Keratinocyte (primary cell): ENCODE measurements around the gene MGAT1. TPM values are rescaled to one million over a fixed set of nuclear protein-coding genes. Genes with fewer than 3 reads are reported as not detected.
A peak's percentile ranks its signal among the peaks of the same experiment; 100 is the strongest.

ENCODE experiments used
- DNase-seq: peaks from one replicate; pipeline ENCODE4 v3.0.0-alpha.2; 2011; ENCODE audit warnings: low read depth, missing footprints, low spot score
- FAIRE-seq: peaks from 2 replicates; lab custom pipeline; 2011; peaks lifted over from hg19 to GRCh38; lab: Jason Lieb, UNC
- H2AFZ ChIP-seq: 2 replicates; pipeline ENCODE4 v1.6.0; 2012; ENCODE audit warnings: low read length, control low read depth, inconsistent platforms; ENCODE audit not compliant: control insufficient read depth
- H3K27ac ChIP-seq: 2 replicates; pipeline ENCODE4 v1.5.1; 2011; ENCODE audit warnings: low read length; ENCODE audit not compliant: control insufficient read depth, insufficient read depth
- H3K27me3 ChIP-seq: 3 replicates; pipeline ENCODE4 v1.6.0; 2011; ENCODE audit warnings: low read length; ENCODE audit not compliant: control insufficient read depth, insufficient read depth; ENCODE audit errors: extremely low read depth
- H3K36me3 ChIP-seq, 2 experiments: 2 replicates in 1 of 2; 3 replicates in 1 of 2; pipeline ENCODE4 v1.5.1; 2011; ENCODE audit warnings: low read length in 2 of 2, mild to moderate bottlenecking in 1 of 2; ENCODE audit not compliant: control insufficient read depth in 2 of 2, insufficient read depth in 2 of 2; ENCODE audit errors: extremely low read depth in 1 of 2
- H3K4me1 ChIP-seq: 3 replicates; pipeline ENCODE4 v1.5.1; 2011; ENCODE audit warnings: low read length; ENCODE audit not compliant: control insufficient read depth, insufficient read depth; ENCODE audit errors: extremely low read depth
- H3K4me2 ChIP-seq: 3 replicates; pipeline ENCODE4 v1.6.0; 2011; ENCODE audit warnings: low read depth, low read length; ENCODE audit not compliant: control insufficient read depth, insufficient read depth; ENCODE audit errors: extremely low read depth
- H3K4me3 ChIP-seq, 3 experiments: fragments of 200-600 bp in 1 of 3; sonication (generic) in 1 of 3; 2 replicates in 2 of 3; 3 replicates in 1 of 3; pipeline ENCODE4 v1.5.1; 2011 to 2016; ENCODE audit warnings: low read length in 3 of 3, mild to moderate bottlenecking in 3 of 3, control low read depth in 2 of 3, inconsistent platforms in 1 of 3, low read depth in 1 of 3, mixed read lengths in 1 of 3, mixed run types in 1 of 3, moderate library complexity in 1 of 3; ENCODE audit not compliant: control insufficient read depth in 2 of 3, insufficient read depth in 2 of 3; ENCODE audit errors: extremely low read depth in 1 of 3
- H3K79me2 ChIP-seq: 2 replicates; pipeline ENCODE4 v1.6.0; 2012; ENCODE audit warnings: low read length; ENCODE audit not compliant: control insufficient read depth, insufficient read depth
- H3K9ac ChIP-seq: 3 replicates; pipeline ENCODE4 v1.6.0; 2011; ENCODE audit warnings: low read length; ENCODE audit not compliant: control insufficient read depth, insufficient read depth; ENCODE audit errors: extremely low read depth
- H3K9me1 ChIP-seq: 3 replicates; pipeline ENCODE4 v1.6.0; 2011; ENCODE audit warnings: low read length; ENCODE audit not compliant: control insufficient read depth, insufficient read depth; ENCODE audit errors: extremely low read depth
- H3K9me3 ChIP-seq: 2 replicates; pipeline ENCODE4 v1.5.1; 2012; ENCODE audit warnings: low read depth, low read length; ENCODE audit not compliant: control insufficient read depth
- H4K20me1 ChIP-seq: 3 replicates; pipeline ENCODE4 v1.6.0; 2011; ENCODE audit warnings: low read length; ENCODE audit not compliant: control insufficient read depth, insufficient read depth; ENCODE audit errors: extremely low read depth
- CTCF ChIP-seq, 3 experiments: IDR thresholded peaks in 1 of 3; conservative IDR thresholded peaks in 1 of 3; optimal IDR thresholded peaks in 1 of 3; 2 replicates in 2 of 3; 3 replicates in 1 of 3; pipeline versions ENCODE3 to v1.5.1; 2011; ENCODE audit warnings: low read length in 3 of 3, mild to moderate bottlenecking in 3 of 3, moderate library complexity in 2 of 3, control low read depth in 1 of 3, inconsistent platforms in 1 of 3; ENCODE audit not compliant: insufficient read depth in 2 of 3; ENCODE audit errors: extremely low read depth in 1 of 3
- EZH2 ChIP-seq: IDR thresholded peaks from one replicate; pipeline ENCODE4 v1.6.1; 2012; ENCODE audit warnings: inconsistent platforms, mild to moderate bottlenecking, low read length, moderate library complexity
- dilution Hi-C: fragments of 300-500 bp; cut with MboI; formaldehyde crosslinking; loops from one replicate; pipeline ENCODE4 v1.7.0; 2020; ENCODE audit warnings: low sequenced_read_pairs; ENCODE audit not compliant: extremely low pct_ligation_motif_present
- polyA plus RNA-seq, 5 experiments: library from polyadenylated mRNA; depleted of rRNA in 3 of 5; stranded (reverse) in 3 of 5; stranded (forward) in 1 of 5; unstranded in 1 of 5; fragments of >200 nt; gene quantifications; 1 replicate in 1 of 5; 2 replicates in 3 of 5; 3 replicates in 1 of 5; pipeline versions ENCODE4 v1.2.1 to v1.2.3, GENCODE V29; 2011 to 2012; ENCODE audit warnings: missing spikeins in 2 of 5, low read depth in 1 of 5, low replicate concordance in 1 of 5

MGAT1 gene
- polyA plus RNA-seq, 1 donor (not counting 4 experiments of a cell fraction or from before 2014, with no cell fraction given), result 80.3 TPM

GRCh38 chr5:180810959-180811622 is 8.5 kb upstream of the MGAT1 start:
- no peaks in the 10 kb centered on the region for H3K27me3 ChIP-seq
- peak overlapping the region; percentile 73 for H3K9ac ChIP-seq
- no peak for DNase-seq
- H3K9me1 ChIP-seq, result no peaks in the 10 kb centered on the region
- TF ChIP-seq EZH2 (no peak), CTCF (optimal IDR thresholded peaks at IDR 0.05 in 1 of 3, IDR thresholded peaks at IDR 0.05 in 1 of 3, conservative IDR thresholded peaks at IDR 0.05 in 1 of 3; ENCODE audit: extremely low read depth in 1 of 3, insufficient read depth in 2 of 3, low read length in 3 of 3) (no peak)
- dilution Hi-C loops, result no loop called here
- peak overlapping the region; percentile 86 for H3K4me2 ChIP-seq
- H4K20me1 ChIP-seq, result no peaks in the 10 kb centered on the region
- peak overlapping the region; percentile 85 for H2AFZ ChIP-seq
- H3K4me3 ChIP-seq, result peak overlapping the region; percentile 57 to 90 (median 83)
- no peak for FAIRE-seq
- H3K36me3 ChIP-seq, result peaks cover 3% of the 10 kb centered on the region in 2 experiments
- peaks cover 43% of the 10 kb centered on the region for H3K4me1 ChIP-seq
- peak overlapping the region; percentile 71 for H3K27ac ChIP-seq
- H3K9me3 ChIP-seq, result no peaks in the 10 kb centered on the region
- peaks cover 19% of the 10 kb centered on the region for H3K79me2 ChIP-seq

GRCh38 chr5:180810210-180810958 is 7.8 kb upstream of the MGAT1 start:
- H3K36me3 ChIP-seq, result peaks cover 3% of the 10 kb centered on the region in 2 experiments
- peak overlapping the region; percentile 97 for H2AFZ ChIP-seq
- H3K9me1 ChIP-seq, result no peaks in the 10 kb centered on the region
- no peak for DNase-seq
- no peaks in the 10 kb centered on the region for H3K9me3 ChIP-seq
- H3K4me2 ChIP-seq, result peak overlapping the region; percentile 86
- dilution Hi-C loops, result no loop called here
- peaks cover 43% of the 10 kb centered on the region for H3K4me1 ChIP-seq
- no peak for TF ChIP-seq EZH2
- no peak for TF ChIP-seq CTCF (optimal IDR thresholded peaks at IDR 0.05 in 1 of 3, IDR thresholded peaks at IDR 0.05 in 1 of 3, conservative IDR thresholded peaks at IDR 0.05 in 1 of 3; ENCODE audit: extremely low read depth in 1 of 3, insufficient read depth in 2 of 3, low read length in 3 of 3)
- peak overlapping the region; percentile 73 for H3K9ac ChIP-seq
- H3K27me3 ChIP-seq, result no peaks in the 10 kb centered on the region
- no peaks in the 10 kb centered on the region for H4K20me1 ChIP-seq
- no peak for FAIRE-seq
- H3K27ac ChIP-seq, result peak overlapping the region; percentile 71
- H3K4me3 ChIP-seq, result peak overlapping the region; percentile 57 to 90 (median 83)
- H3K79me2 ChIP-seq, result peaks cover 19% of the 10 kb centered on the region
